ENCODE data around the gene THPO. TPM values are rescaled to one million over a fixed set of nuclear protein-coding genes. Genes with fewer than 3 reads are reported as not detected.
A peak's percentile ranks its signal among the peaks of the same experiment; 100 is the strongest.

The THPO gene
- total RNA-seq, 1 donor: not detected

DNA sequence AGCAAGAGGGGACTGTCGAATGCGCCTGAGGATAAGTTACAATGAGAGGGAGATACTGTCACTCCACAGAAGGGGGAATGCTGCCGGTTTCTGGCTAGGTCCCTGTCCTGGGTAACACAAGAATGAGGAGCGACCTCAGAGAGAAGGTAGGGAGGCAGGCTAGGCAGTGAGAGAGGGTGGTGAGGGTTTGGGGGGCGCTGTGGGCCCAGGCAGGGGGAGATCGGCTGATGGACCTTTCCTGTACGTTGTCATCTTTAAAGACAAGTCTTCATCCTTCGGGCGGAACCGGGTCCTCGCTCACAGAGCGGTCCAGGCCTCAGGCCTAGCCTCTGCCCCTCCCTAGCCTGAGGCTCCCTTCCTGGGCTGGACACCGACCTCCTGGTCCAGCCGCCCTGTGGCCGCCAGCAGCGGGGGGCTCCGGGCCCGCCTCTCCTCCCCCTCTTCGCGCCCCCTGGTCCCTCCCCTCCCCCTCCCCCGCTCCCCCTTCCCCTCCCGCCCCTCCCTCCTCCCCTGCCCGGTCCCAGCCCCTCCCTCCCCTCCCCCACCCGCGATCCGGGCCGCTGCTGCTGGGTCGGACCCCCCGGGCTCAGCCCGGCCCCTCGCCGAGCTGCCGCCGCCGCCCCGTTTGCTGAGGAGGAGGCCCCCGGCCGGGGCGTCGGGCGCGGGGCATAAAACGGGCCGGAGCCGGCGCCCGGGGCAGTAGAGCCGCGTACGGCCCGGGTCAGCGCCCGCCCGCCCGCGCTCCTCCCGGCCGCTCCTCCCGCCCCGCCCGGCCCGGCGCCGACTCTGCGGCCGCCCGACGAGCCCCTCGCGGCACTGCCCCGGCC lies 1.6 kb upstream of the THPO start, which contains the start of gene CHRD:
Gene CHRD, plus strand, starts transcription at position 697 of the 827 bp plus-strand sequence. CDS start 265 bp downstream, outside the sequence.
- no peak within 1 kb of the TSS for H3K4me3 ChIP-seq (ENCODE audit: low read length)
- peaks cover 47% of the 10 kb centered on the region for H3K27me3 ChIP-seq (ENCODE audit: insufficient read depth, low read length)

DNA sequence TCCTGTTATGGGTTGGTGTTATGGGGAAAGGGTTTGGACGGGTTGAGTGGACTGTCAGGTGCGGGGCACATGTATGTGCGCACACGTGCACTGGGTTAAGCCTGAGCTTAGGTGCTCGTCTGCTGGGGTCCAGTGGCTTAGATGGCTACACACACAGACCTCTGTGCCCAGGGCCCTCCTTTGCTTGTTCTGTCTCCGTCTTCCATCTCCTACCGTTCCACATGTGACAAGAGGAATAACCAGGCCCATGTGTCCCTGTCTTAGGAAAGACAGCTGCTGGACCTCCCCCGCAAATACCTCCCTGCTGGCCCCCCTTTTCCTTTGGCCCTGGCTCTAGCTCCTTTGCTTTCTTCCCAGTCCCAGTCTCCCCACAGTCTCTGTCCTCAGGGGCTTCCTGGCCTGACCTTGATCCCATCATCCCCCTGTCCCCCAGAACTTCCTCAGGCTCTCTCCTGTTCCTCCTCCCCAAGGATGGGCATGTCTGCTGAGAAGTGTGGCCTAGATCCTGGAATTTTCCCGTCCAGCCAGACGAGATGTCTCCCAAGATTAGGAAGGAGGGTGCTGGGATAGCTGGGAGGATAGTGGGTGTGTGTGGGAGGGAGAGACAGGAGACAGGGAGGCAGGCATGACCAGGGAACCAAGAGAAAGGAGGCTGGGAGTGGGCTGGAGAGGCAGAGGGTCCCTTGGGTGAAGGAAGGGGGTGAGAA lies 797 bp upstream of the THPO start:
- Histone ChIP-seq H3K9me3 (ENCODE audit: low read depth, low read length) (no peaks in the 10 kb centered on the region), H3K27me3 (ENCODE audit: insufficient read depth, low read length) (peaks cover 47% of the 10 kb centered on the region), H3K4me3 (ENCODE audit: low read length) (no peak overlapping the region), H3K4me1 (ENCODE audit: insufficient read depth, low read length) (peaks cover 15% of the 10 kb centered on the region)

More for the DNA sequence above, 1.6 kb upstream of the THPO start, which contains the start of gene CHRD:
- Histone ChIP-seq H3K9me3 (ENCODE audit: low read depth, low read length) (no peaks in the 10 kb centered on the region), H3K4me1 (ENCODE audit: insufficient read depth, low read length) (peaks cover 15% of the 10 kb centered on the region)

DNA sequence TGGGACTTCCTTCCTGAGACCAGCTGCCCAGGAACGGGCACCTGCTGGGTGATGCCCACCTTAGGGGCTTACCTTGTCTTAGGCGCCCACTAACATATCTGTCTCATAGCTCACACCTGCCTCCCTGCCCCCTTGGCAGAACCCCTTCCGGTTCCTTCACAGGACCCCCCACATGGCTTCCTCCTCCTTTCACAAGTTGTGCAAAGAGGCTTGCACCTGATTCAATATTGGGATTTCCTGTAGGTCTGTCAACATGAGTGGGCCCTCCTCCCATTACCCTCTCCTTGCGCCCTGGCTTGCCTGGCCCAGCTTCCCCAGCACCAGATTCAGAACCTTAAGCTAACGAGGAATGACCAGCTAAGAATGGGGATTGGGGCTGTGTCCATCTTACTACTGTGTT lies 633 bp downstream of the THPO start:
- H3K27me3 ChIP-seq (ENCODE audit: insufficient read depth, low read length): peaks cover 45% of the 10 kb centered on the region
- H3K4me3 ChIP-seq (ENCODE audit: low read length): no peak overlapping the region

GRCh38 chr3:184375747-184376461 lies 2.1 kb downstream of the THPO start:
- no peaks in the 10 kb centered on the region for H3K9me3 ChIP-seq (ENCODE audit: low read depth, low read length)
- H3K27me3 ChIP-seq (ENCODE audit: insufficient read depth, low read length): peaks cover 30% of the 10 kb centered on the region
- H3K4me1 ChIP-seq (ENCODE audit: insufficient read depth, low read length): peaks cover 5% of the 10 kb centered on the region
- no peak overlapping the region for H3K4me3 ChIP-seq (ENCODE audit: low read length)

More for the DNA sequence above, 633 bp downstream of the THPO start:
- no peaks in the 10 kb centered on the region for H3K9me3 ChIP-seq (ENCODE audit: low read depth, low read length)
- H3K4me1 ChIP-seq (ENCODE audit: insufficient read depth, low read length): peaks cover 15% of the 10 kb centered on the region

DNA sequence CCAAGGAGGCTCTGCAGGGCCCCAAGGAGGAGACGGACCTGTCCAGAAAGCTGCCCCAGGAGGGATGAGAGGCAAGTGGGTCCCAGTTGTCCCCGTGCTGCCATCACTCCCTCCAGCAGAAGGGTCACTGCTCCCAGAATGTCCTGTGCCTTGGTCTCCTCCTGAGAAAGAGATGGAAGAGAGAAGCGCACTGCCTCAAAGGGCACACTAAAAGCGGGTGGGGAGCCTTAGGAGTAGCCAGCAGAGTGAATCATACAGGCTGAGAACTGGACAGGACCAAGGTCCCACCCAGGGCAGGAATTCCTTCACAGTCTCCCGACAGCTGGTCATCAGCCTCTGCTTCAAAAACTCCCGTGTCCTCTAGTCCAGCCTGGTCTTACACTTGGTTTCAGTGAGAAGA lies 4.6 kb downstream of the THPO start:
- H3K4me1 ChIP-seq (ENCODE audit: insufficient read depth, low read length): no peaks in the 10 kb centered on the region
- no peak overlapping the region for H3K4me3 ChIP-seq (ENCODE audit: low read length)
- peaks cover 15% of the 10 kb centered on the region for H3K27me3 ChIP-seq (ENCODE audit: insufficient read depth, low read length)
- H3K9me3 ChIP-seq (ENCODE audit: low read depth, low read length): no peaks in the 10 kb centered on the region

DNA sequence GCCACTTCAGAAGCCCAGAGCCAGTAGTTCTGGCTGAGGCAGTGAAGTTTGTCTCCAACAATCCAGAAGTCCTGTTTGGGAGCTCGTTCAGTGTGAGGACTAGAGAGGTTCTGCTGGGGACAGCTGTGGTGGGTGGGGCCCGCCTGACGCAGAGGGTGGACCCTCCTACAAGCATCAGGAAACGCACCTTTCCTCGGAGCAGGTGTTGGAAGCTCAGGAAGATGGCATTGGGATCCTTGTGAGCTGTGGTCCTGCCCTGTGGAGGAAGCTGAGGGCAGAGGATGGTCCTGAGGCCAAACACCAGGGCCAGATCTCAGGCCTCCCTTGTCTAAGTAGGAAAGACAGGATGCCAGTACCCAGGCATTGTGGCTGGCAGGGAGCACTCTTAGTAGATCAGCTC lies 5.1 kb downstream of the THPO start:
- Histone ChIP-seq H3K9me3 (ENCODE audit: low read depth, low read length) (no peaks in the 10 kb centered on the region), H3K27me3 (ENCODE audit: insufficient read depth, low read length) (peaks cover 10% of the 10 kb centered on the region), H3K4me3 (ENCODE audit: low read length) (no peak overlapping the region), H3K4me1 (ENCODE audit: insufficient read depth, low read length) (no peaks in the 10 kb centered on the region)

DNA sequence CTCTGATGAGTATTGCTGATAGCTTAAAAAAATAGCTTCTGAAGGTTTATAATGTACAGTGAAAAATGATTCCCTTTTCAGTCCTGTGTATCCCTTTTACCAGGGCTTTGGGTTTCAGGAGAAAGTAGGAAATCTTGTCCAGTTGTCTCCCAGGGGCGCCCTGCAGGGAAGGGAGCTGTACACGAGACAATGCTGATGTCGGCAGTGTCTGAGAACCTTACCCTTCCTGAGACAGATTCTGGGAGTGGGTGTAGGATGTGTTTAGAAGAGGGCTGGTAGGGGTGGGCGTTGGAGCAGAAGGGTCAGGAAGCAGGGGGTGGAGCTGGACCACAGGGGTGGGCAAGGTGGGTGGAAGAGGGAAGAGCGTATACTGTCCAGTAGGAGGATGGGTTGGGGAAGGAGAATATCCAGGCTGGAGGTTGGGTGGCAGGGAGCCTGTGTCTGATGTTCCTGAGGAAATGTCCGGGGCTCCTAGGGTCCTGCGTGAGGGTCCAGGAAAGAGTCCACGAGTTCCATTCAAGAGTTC lies 5.6 kb downstream of the THPO start:
- no peaks in the 10 kb centered on the region for H3K4me1 ChIP-seq (ENCODE audit: insufficient read depth, low read length)
- H3K4me3 ChIP-seq (ENCODE audit: low read length): no peak overlapping the region

DNA sequence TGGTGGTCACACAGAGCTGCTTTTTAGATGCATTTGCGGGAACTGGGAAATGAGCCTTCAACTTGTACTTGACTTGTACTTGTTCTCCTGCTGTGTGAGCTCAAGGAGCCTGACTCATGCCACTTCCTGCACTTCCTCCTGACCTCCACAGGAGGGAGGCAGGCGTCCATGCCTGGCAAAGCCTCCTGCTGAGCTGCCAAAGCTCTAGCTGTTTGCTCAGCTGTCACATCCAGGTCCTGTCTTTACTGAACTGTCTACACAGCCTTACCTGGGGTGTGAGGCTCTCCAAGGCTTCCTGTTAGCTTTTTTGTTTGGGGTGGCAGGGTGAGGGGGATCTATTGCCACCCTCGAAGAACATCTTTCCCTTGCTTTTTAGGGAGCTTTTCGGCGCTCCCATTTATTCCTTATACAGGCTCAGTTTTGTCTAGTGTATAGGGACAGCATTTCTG lies 6.4 kb downstream of the THPO start:
- H3K4me3 ChIP-seq (ENCODE audit: low read length): no peak overlapping the region
- peaks cover 3% of the 10 kb centered on the region for H3K27me3 ChIP-seq (ENCODE audit: insufficient read depth, low read length)
- no peaks in the 10 kb centered on the region for H3K9me3 ChIP-seq (ENCODE audit: low read depth, low read length)
- no peaks in the 10 kb centered on the region for H3K4me1 ChIP-seq (ENCODE audit: insufficient read depth, low read length)

More for the DNA sequence above, 5.6 kb downstream of the THPO start:
- Histone ChIP-seq H3K27me3 (ENCODE audit: insufficient read depth, low read length) (peaks cover 5% of the 10 kb centered on the region), H3K9me3 (ENCODE audit: low read depth, low read length) (no peaks in the 10 kb centered on the region)

DNA sequence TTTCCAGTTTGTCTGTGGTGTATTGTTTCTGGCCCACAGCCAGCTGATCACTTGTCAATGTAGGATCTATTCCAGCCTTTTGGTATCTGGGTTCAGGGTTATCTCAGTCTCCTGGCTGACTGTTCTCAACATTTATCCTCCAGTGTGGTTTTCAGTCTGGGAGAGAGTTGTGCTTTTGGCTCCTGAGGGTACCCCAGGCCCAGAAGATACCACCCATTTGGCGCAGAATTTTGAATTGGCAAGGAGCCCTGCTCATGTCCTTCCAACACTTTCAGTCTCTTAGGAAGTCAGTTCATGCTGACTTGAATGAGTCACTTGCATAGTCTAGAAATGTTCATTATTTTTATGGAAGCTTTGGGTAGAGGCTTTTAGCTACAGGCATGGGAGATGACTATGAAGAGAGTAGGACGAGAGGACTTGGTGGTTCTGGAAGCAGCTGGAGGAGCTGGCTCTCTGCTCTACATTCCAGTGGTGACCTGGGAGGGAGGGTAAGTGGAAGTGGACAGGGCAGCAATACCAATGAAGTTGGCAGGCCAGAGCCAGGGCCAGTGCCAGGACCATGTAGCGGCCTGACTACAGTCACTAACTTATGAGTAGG lies 9.3 kb downstream of the THPO start:
- H3K27me3 ChIP-seq (ENCODE audit: insufficient read depth, low read length): no peaks in the 10 kb centered on the region
- peaks cover 11% of the 10 kb centered on the region for H3K4me1 ChIP-seq (ENCODE audit: insufficient read depth, low read length)
- no peak overlapping the region for H3K4me3 ChIP-seq (ENCODE audit: low read length)
- no peaks in the 10 kb centered on the region for H3K9me3 ChIP-seq (ENCODE audit: low read depth, low read length)

DNA sequence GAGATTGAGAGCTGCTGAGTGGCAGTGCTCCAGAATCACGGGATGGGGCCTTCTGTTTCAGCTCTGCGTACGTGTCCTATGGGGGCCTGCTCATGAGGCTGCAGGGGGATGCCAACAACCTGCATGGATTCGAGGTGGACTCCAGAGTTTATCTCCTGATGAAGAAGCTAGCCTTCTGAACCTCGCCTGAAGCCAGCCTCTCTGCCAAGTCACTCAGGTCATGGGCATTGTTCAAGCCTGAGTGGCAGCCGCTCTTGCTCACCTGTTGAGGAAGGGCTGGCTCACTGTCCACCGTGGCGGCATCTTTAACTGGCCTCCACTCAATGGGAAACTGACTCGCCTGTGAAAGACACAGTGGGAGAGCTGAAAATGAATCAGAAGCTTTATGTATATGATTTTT lies 9.9 kb downstream of the THPO start:
- Histone ChIP-seq H3K27me3 (ENCODE audit: insufficient read depth, low read length) (no peaks in the 10 kb centered on the region), H3K9me3 (ENCODE audit: low read depth, low read length) (no peaks in the 10 kb centered on the region), H3K4me1 (ENCODE audit: insufficient read depth, low read length) (peaks cover 15% of the 10 kb centered on the region), H3K4me3 (ENCODE audit: low read length) (no peak overlapping the region)

- Histone ChIP-seq H3K4me3 (ENCODE audit: low read length) (no peak overlapping the region), H3K9me3 (ENCODE audit: low read depth, low read length) (no peaks in the 10 kb centered on the region), H3K27me3 (ENCODE audit: insufficient read depth, low read length) (no peaks in the 10 kb centered on the region), H3K4me1 (ENCODE audit: insufficient read depth, low read length) (peaks cover 15% of the 10 kb centered on the region)
Observed at GRCh38 chr3:184366619-184367289, 11.3 kb downstream of the THPO start.

DNA sequence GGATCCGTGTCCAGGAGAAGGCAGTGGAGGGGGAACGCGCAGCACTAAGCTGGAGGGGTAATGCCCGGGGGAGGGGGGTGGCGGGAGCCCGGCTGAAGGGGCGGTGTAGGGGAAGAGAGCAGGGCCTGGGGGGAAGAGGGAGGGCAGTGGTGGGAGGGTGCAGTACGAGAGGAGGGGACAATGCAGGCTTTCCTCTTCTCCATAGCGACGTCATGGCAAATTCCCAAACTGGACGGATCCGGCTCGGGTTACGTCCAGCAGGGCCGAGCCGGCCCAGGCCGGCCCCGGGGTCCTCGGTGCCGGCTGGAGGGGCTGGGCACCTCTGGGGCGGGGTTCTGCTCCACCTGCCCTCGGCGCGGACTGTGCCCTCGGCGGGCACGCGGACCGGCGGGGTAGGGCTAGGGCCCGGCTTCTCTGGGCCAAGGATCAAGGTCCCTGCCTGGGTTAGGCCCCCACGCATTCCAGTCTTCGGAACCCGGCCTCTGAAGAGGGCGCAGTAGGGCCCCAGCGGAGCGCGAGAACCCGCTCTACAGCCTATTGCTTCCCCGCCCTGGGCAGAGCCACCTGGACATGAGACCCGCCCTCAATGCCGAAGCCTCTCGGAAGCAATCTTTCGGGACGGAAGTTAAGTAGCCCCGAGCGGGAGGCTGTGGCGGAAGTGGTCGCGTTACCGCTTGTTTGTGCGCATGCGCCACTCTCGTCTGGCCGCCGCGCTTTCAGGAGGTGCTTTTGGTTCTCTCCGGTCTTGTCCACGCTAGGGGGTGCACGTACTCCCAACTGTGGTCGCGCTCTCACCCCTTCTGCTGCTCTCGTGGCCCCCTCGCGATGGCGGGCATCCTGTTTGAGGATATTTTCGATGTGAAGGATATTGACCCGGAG lies 15.1 kb downstream of the THPO start:
- H3K4me3 ChIP-seq (ENCODE audit: low read length): peak overlapping the region; percentile 54
- H3K9me3 ChIP-seq (ENCODE audit: low read depth, low read length): no peaks in the 10 kb centered on the region
- no peaks in the 10 kb centered on the region for H3K27me3 ChIP-seq (ENCODE audit: insufficient read depth, low read length)
- H3K4me1 ChIP-seq (ENCODE audit: insufficient read depth, low read length): peaks cover 22% of the 10 kb centered on the region

DNA sequence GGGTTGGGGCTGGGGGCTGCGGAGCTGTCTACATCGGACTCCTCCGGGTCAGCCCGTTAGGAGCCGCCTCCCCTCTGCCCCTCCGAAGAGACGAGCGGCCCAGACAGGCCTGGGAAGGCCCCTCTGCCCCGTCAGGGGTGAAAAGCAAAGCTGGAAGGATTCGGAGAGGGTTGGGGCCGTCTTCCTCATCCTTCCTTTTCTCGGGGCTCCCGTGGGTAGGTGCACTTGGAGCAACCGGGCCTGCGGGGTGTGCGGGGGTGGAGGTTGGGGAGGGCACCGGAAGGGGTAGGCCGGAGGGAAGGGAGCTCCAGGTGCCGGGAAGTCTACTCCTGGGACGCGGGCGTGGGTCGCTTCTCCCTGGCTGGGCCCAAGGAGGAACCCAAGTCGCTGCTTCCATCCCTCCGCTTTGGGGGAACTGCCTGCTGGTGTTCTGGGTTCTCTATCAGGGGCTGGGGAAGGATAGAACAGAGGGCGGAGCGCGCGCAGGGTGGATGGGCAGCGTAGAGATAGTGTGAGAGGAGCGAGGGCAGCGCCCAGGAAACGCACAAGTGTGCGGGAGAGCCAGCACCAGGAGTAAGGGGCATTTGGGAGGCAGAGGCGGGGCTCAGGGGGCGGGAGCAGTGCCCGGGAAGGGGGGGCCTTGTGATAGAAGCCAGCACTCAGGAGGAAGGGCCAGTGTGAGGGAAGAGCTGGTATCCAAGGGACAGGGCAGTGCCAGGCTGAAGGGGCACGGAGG lies 15.9 kb downstream of the THPO start:
- Histone ChIP-seq H3K27me3 (ENCODE audit: insufficient read depth, low read length) (no peaks in the 10 kb centered on the region), H3K4me3 (ENCODE audit: low read length) (peak overlapping the region; percentile 54)

More for the DNA sequence above, 15.9 kb downstream of the THPO start:
- H3K4me1 ChIP-seq (ENCODE audit: insufficient read depth, low read length): peaks cover 22% of the 10 kb centered on the region
- no peaks in the 10 kb centered on the region for H3K9me3 ChIP-seq (ENCODE audit: low read depth, low read length)
